ENCODE measurements around the gene EFCAB6.

DNA sequence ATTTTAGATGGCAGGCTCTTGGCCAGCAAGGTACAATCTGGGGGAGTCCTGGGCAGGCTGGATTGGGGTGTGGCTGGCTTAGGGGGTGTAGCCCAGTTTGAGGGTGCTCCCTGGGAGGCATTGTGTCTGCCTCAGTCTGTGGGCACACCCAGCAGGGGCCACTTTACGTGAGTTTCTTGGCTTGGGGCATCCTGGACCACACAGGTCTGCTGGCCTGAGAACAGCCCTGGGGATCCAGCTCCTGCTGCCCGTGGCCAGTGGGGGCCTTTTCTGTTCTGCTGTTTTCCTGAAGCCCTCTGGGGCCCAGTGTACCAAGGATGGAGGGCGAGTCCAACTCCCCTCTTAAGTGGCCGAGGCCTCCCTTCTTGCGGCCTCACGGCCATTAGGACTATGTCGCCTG lies 328.4 kb downstream of the EFCAB6 start:
- no peak for TF ChIP-seq POLR2A (IDR thresholded peaks at IDR 0.05)
- TF ChIP-seq, protein P1, sequence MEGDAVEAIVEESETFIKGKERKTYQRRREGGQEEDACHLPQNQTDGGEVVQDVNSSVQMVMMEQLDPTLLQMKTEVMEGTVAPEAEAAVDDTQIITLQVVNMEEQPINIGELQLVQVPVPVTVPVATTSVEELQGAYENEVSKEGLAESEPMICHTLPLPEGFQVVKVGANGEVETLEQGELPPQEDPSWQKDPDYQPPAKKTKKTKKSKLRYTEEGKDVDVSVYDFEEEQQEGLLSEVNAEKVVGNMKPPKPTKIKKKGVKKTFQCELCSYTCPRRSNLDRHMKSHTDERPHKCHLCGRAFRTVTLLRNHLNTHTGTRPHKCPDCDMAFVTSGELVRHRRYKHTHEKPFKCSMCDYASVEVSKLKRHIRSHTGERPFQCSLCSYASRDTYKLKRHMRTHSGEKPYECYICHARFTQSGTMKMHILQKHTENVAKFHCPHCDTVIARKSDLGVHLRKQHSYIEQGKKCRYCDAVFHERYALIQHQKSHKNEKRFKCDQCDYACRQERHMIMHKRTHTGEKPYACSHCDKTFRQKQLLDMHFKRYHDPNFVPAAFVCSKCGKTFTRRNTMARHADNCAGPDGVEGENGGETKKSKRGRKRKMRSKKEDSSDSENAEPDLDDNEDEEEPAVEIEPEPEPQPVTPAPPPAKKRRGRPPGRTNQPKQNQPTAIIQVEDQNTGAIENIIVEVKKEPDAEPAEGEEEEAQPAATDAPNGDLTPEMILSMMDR (IDR thresholded peaks at IDR 0.05), result no peak

Measured in heart left ventricle (tissue), 13 donors.